K562 (cell line): ENCODE measurements around the gene LRRC38. TPM values are rescaled to one million over a fixed set of nuclear protein-coding genes. Genes with fewer than 3 reads are reported as not detected.

Experiments used
- ATAC-seq: fragments of 200-7000 bp; cut with Tn5 transposase; 3 replicates; pipeline ENCODE4 v1.9.1; 2020; ENCODE audit warnings: moderate library complexity
- BruUV-seq: library from RNA; stranded (reverse); fragments of 400-500 nt; replicated peaks from 2 replicates; lab custom pipeline; 2021; lab: Mats Ljungman, UMichigan
- CTCF ChIA-PET: fragments of 300-600 bp; formaldehyde crosslinking; extraction: SDS; loops from one replicate; lab custom pipeline; 2021; ENCODE audit warnings: low intra/inter-chr PET ratio; lab: Yijun Ruan, JAX
- POLR2A ChIA-PET: fragments of 300-600, 350-650 bp; sonication (Branson Sonifier 250); formaldehyde crosslinking; extraction: SDS; loops from one replicate; lab custom pipeline; 2021; ENCODE audit warnings: antibody characterized with exemption, inconsistent platforms; lab: Yijun Ruan, JAX
- DNase-seq, 4 experiments: peaks; one replicate each; pipeline versions ENCODE4 v3.0.0 to v3.0.0-alpha.2; 2011 to 2018; ENCODE audit warnings: low spot score in 3 of 4, mixed read lengths in 3 of 4; ENCODE audit errors: extremely low read depth in 1 of 4
- FAIRE-seq: peaks from 2 replicates; lab custom pipeline; 2011; peaks lifted over from hg19 to GRCh38; lab: Jason Lieb, UNC
- H2AFZ ChIP-seq: 2 replicates; pipeline ENCODE4 v1.6.0; 2011; ENCODE audit warnings: low read depth, low read length, control low read depth, inconsistent platforms
- H3K27ac ChIP-seq: fragments of 200-600 bp; 3 replicates; pipeline ENCODE4 v1.8.0; 2011; ENCODE audit warnings: low read depth, mild to moderate bottlenecking, control low read depth, inconsistent platforms, low read length, moderate library complexity, mixed read lengths; ENCODE audit errors: extremely low read depth
- H3K27me3 ChIP-seq, 2 experiments: fragments of 300-600 bp in 1 of 2; 2 replicates in 1 of 2; 3 replicates in 1 of 2; pipeline versions ENCODE4 v1.6.0 to v1.8.0; 2011; ENCODE audit warnings: inconsistent platforms in 2 of 2, low read length in 2 of 2, mild to moderate bottlenecking in 1 of 2, mixed read lengths in 1 of 2, moderate library complexity in 1 of 2; ENCODE audit not compliant: control insufficient read depth in 2 of 2, insufficient read depth in 2 of 2
- H3K36me3 ChIP-seq: fragments of 300-600 bp; 3 replicates; pipeline ENCODE4 v1.8.0; 2011; ENCODE audit warnings: mild to moderate bottlenecking, low read length, inconsistent platforms; ENCODE audit not compliant: control insufficient read depth, insufficient read depth
- H3K4me1 ChIP-seq, 2 experiments: fragments of 200-600 bp in 1 of 2; replicated peaks in 1 of 2; 2 replicates in 1 of 2; 3 replicates in 1 of 2; pipeline versions ENCODE4 v1.5.1 to v1.8.0; 2011; ENCODE audit warnings: inconsistent platforms in 2 of 2, low read length in 2 of 2, mild to moderate bottlenecking in 1 of 2, mixed read lengths in 1 of 2, moderate library complexity in 1 of 2; ENCODE audit not compliant: control insufficient read depth in 2 of 2, insufficient read depth in 2 of 2
- H3K4me2 ChIP-seq: 2 replicates; pipeline ENCODE4 v1.6.1; 2011; ENCODE audit warnings: low read length, control low read depth, inconsistent platforms, mixed read lengths; ENCODE audit not compliant: insufficient read depth
- H3K4me3 ChIP-seq: fragments of 200-600 bp; sonication (generic), shearing (Covaris generic); 2 replicates; pipeline ENCODE4 v1.5.1; 2016; ENCODE audit warnings: control low read depth, inconsistent platforms
- H3K79me2 ChIP-seq: fragments of 200-600 bp; 3 replicates; pipeline ENCODE4 v1.8.0; 2011; ENCODE audit warnings: low read length, inconsistent platforms; ENCODE audit not compliant: control insufficient read depth, insufficient read depth
- H3K9ac ChIP-seq, 2 experiments: 2 replicates each; pipeline versions ENCODE4 v1.6.0 to v1.6.1; 2011; ENCODE audit warnings: low read depth in 2 of 2, low read length in 2 of 2, control low read depth in 1 of 2, inconsistent platforms in 1 of 2, mild to moderate bottlenecking in 1 of 2, mixed read lengths in 1 of 2; ENCODE audit not compliant: insufficient read depth in 1 of 2
- H3K9me1 ChIP-seq: one replicate; pipeline ENCODE4 v1.6.0; 2011; ENCODE audit warnings: inconsistent platforms, mild to moderate bottlenecking, low read length, moderate library complexity; ENCODE audit not compliant: control insufficient read depth, insufficient read depth
- H3K9me3 ChIP-seq: replicated peaks from 2 replicates; pipeline ENCODE4 v1.5.1; 2011; ENCODE audit warnings: low read depth, low read length, inconsistent platforms; ENCODE audit not compliant: control insufficient read depth, insufficient read depth
- H4K20me1 ChIP-seq: replicated peaks from 2 replicates; pipeline ENCODE4 v1.6.1; 2011; ENCODE audit warnings: low read length, inconsistent platforms, mixed read lengths; ENCODE audit not compliant: control insufficient read depth, insufficient read depth
- ASH1L ChIP-seq: fragments of 450-650 bp; IDR thresholded peaks from 2 replicates; pipeline ENCODE4 v1.6.1; 2018; ENCODE audit warnings: borderline replicate concordance, mild to moderate bottlenecking, low read depth; ENCODE audit not compliant: partially characterized antibody
- DIDO1 ChIP-seq: fragments of 450-650 bp; IDR thresholded peaks from 2 replicates; pipeline ENCODE4 v1.6.1; 2016; ENCODE audit warnings: low read depth, missing biosample characterization, missing genetic modification characterization
- GABPA ChIP-seq: fragments of 200-800 bp; sonication (Bioruptor generic); conservative IDR thresholded peaks from 2 replicates; pipeline ENCODE4 v1.6.1; 2016; ENCODE audit warnings: low read depth, missing genetic modification characterization, missing compliant biosample characterization
- HNRNPLL ChIP-seq: fragments of 200-400 bp; formaldehyde crosslinking; IDR thresholded peaks from 2 replicates; pipeline ENCODE4 v1.6.1; 2017; ENCODE audit warnings: low read length, low read depth, mild to moderate bottlenecking; ENCODE audit not compliant: poor library complexity, severe bottlenecking
- KAT8 ChIP-seq: fragments of 450-650 bp; IDR thresholded peaks from 2 replicates; pipeline ENCODE4 v1.6.1; 2016; ENCODE audit warnings: low read depth, mild to moderate bottlenecking
- KDM1A ChIP-seq, 2 experiments: fragments of 450-650 bp; IDR thresholded peaks; 2 replicates each; pipeline ENCODE4 v1.6.1; 2016; ENCODE audit warnings: mild to moderate bottlenecking in 2 of 2
- MYC ChIP-seq, 2 experiments: fragments of 250-450 bp in 1 of 2; sonication (Bioruptor Pico) in 1 of 2; IDR thresholded peaks; 2 replicates each; pipeline versions ENCODE4 v1.5.1 to v1.6.1; 2012 to 2021; ENCODE audit warnings: low read depth in 2 of 2, borderline replicate concordance in 1 of 2, improper control_type of control experiment in 1 of 2, low read length in 1 of 2, mild to moderate bottlenecking in 1 of 2, moderate library complexity in 1 of 2
- NR2C1 ChIP-seq, 2 experiments: fragments of 450-650 bp; IDR thresholded peaks; 2 replicates each; pipeline ENCODE4 v1.6.1; 2017; ENCODE audit warnings: mild to moderate bottlenecking in 2 of 2, antibody characterized with exemption in 1 of 2, inconsistent platforms in 1 of 2, missing compliant biosample characterization in 1 of 2, missing genetic modification characterization in 1 of 2
- NR2C2 ChIP-seq, 2 experiments: fragments of 200-800 bp in 1 of 2; sonication (Bioruptor generic) in 1 of 2; sonication (generic) in 1 of 2; formaldehyde crosslinking in 1 of 2; IDR thresholded peaks; 2 replicates each; pipeline versions ENCODE4 v1.6.1 to v1.8.0; 2016 to 2022; ENCODE audit warnings: mild to moderate bottlenecking in 1 of 2, missing compliant biosample characterization in 1 of 2, missing genetic modification characterization in 1 of 2, missing genetic modification reagents in 1 of 2
- PPARD ChIP-seq: fragments of 250-450 bp; sonication (Bioruptor Pico); IDR thresholded peaks from 2 replicates; pipeline ENCODE4 v1.8.0; 2022; ENCODE audit warnings: inconsistent platforms, mild to moderate bottlenecking, moderate library complexity
- RBM25 ChIP-seq: fragments of 200-400 bp; formaldehyde crosslinking; IDR thresholded peaks from 2 replicates; pipeline ENCODE4 v1.6.1; 2018; ENCODE audit warnings: low read length, low read depth, moderate library complexity; ENCODE audit not compliant: severe bottlenecking
- RUNX1 ChIP-seq: sonication (generic); IDR thresholded peaks from 2 replicates; pipeline ENCODE4 v1.6.1; 2016; ENCODE audit warnings: antibody characterized with exemption, low read depth
- ZNF232 ChIP-seq: sonication (generic); formaldehyde crosslinking; IDR thresholded peaks from 2 replicates; pipeline ENCODE4 v1.8.0; 2022; ENCODE audit warnings: mild to moderate bottlenecking, missing genetic modification reagents
- ZZZ3 ChIP-seq: fragments of 450-650 bp; IDR thresholded peaks from 2 replicates; pipeline ENCODE4 v1.6.1; 2016; ENCODE audit warnings: antibody characterized with exemption, mild to moderate bottlenecking, moderate library complexity
- WGBS: fragments of 100-300 bp; shearing (Covaris generic); methylation state at CpG from one replicate; pipeline ENCODE4 v1.1.6; 2016; ENCODE audit warnings: low coverage, mixed read lengths; ENCODE audit not compliant: insufficient coverage; ENCODE audit errors: missing lambda C conversion rate; 5-methylcytosine and 5-hydroxymethylcytosine counted together
- in situ Hi-C: fragments of 300-500 bp; cut with MboI; formaldehyde crosslinking; loops from 4 replicates; pipeline ENCODE4 v1.15.0; 2018; ENCODE audit warnings: inconsistent platforms, mixed read lengths
- intact Hi-C: fragments of 100-400 bp; cut with micrococcal nuclease; formaldehyde crosslinking; loops from 2 replicates; pipeline ENCODE4 v1.14.2; 2022
- polyA plus RNA-seq, 8 experiments: library from polyadenylated mRNA; depleted of rRNA in 4 of 8; stranded (reverse) in 5 of 8; unstranded in 3 of 8; fragments of >200 nt; fragmentation: Nextera tagmentation in 2 of 8; fragmentation: Illumina TruSeq in 1 of 8; extraction: Ambion mirVana in 2 of 8; extraction: Trizol in 1 of 8; gene quantifications; 2 replicates each; pipeline versions ENCODE4 v1.2.1 to v1.2.3, GENCODE V29; 2011 to 2014; ENCODE audit warnings: inconsistent platforms in 1 of 8, missing spikeins in 1 of 8
- total RNA-seq, 7 experiments: library from RNA; depleted of rRNA in 6 of 7; stranded (reverse); fragments of >200 nt in 6 of 7; fragmentation: Illumina TruSeq in 2 of 7; extraction: Trizol in 2 of 7; gene quantifications; 2 replicates each; pipeline versions ENCODE4 v1.2.1 to v1.2.3, GENCODE V29; 2011 to 2021; ENCODE audit warnings: low replicate concordance in 1 of 7
- TF ChIP-seq, protein P1 (sequence below), 2 experiments: fragments of 450-650 bp in 1 of 2; sonication (generic) in 1 of 2; formaldehyde crosslinking in 1 of 2; IDR thresholded peaks in 1 of 2; conservative IDR thresholded peaks in 1 of 2; 2 replicates each; pipeline versions ENCODE4 v1.6.1 to v1.8.1; 2016 to 2023; ENCODE audit warnings: mild to moderate bottlenecking in 2 of 2, moderate library complexity in 2 of 2, inconsistent platforms in 1 of 2, missing genetic modification reagents in 1 of 2
- TF ChIP-seq, protein P2 (sequence below): fragments of 450-650 bp; formaldehyde crosslinking; IDR thresholded peaks from 2 replicates; pipeline ENCODE4 v1.4.0; 2020; ENCODE audit warnings: mild to moderate bottlenecking
- TF ChIP-seq, protein P3 (sequence below), 3 experiments: IDR thresholded peaks in 2 of 3; conservative IDR thresholded peaks in 1 of 3; 2 replicates each; pipeline ENCODE4 v1.5.1; 2011 to 2012; ENCODE audit warnings: low read length in 3 of 3, mild to moderate bottlenecking in 3 of 3, control low read depth in 2 of 3, improper control_type of control experiment in 1 of 3, inconsistent platforms in 1 of 3, low read depth in 1 of 3, mixed read lengths in 1 of 3, moderate library complexity in 1 of 3; ENCODE audit not compliant: insufficient read depth in 2 of 3

LRRC38 gene
- total and polyA plus RNA-seq, 9 of the 15 experiments (the other 6 are each of a cell fraction or from before 2014, with no cell fraction given), result not detected

DNA sequence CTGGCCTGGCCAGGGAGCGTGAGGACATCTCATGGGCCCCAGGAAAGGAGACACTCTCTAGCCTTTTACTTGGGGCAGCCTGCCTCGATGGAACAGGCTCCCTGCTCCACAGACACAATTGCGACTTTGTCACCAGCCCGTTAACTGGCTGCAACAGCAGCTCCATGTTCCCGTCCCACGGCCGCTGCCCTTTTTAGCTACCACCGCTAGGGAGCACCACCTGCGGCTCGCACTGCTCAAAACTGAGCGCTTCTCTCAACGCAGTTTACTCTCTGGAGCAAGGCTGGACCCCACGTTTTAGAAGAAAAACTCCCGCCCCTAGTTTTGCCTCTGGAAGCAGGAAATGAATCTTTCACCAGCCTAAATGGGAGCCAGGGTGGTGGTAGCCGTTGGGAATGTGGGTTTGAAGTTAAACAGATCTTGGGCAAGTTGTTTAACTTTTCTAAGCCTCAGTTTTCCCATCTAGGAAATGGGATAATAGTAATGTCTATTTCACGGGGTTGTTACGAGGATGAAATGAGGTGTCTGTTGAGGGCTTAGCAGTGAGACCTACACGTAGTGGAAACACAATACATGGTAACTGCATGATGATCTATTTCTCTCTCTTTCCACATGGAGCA, 3.5 kb upstream of the LRRC38 start:
- peak; percentile 86 for ATAC-seq
- ChIA-PET POLR2A (interaction anchor here (1.3 kb wide), 1 partner anchor 13 kb away, joined by 6 read pairs; no protein-coding TSS in a partner anchor), CTCF (no interaction called here)
- Histone ChIP-seq H3K4me3 (no peak overlapping the region), H3K9me3 (no peaks in the 10 kb centered on the region; the same call in 1 of the 2 replicates), H3K9me1 (no peaks in the 10 kb centered on the region), H3K36me3 (no peaks in the 10 kb centered on the region), H2AFZ (no peak overlapping the region), H3K4me2 (no peak overlapping the region), H3K4me1 (peaks cover 0 to 5% of the 10 kb centered on the region in 2 experiments; a peak in 1 of 5 replicates), H3K27me3 (peaks cover 8 to 54% of the 10 kb centered on the region in 2 experiments), H4K20me1 (no peaks in the 10 kb centered on the region), H3K79me2 (no peaks in the 10 kb centered on the region), H3K9ac (no peak overlapping the region), H3K27ac (no peak overlapping the region)
- no TSS peak for BruUV-seq
- intact Hi-C loops, result no loop called here
- 0% methylated on average over 18 of the region's 18 CpGs for WGBS
- peak; percentile 66 for FAIRE-seq
- DNase-seq, result peak; percentile 34 to 45 (median 40)
- in situ Hi-C loops, result no loop called here
- TF ChIP-seq PPARD (CRISPR knock-in tag) (no peak), HNRNPLL (peak; percentile 36), DIDO1 (no peak), KAT8 (no peak), NR2C1 (IDR thresholded peaks at IDR 0.05) (no peak), NR2C1 (tag; IDR thresholded peaks at IDR 0.05) (no peak), RUNX1 (no peak), ZZZ3 (no peak), RBM25 (peak; percentile 74), ZNF232 (no peak), NR2C2 (CRISPR knock-in tag; IDR thresholded peaks at IDR 0.05) (no peak), NR2C2 (tag; IDR thresholded peaks at IDR 0.05) (no peak), MYC (IDR thresholded peaks at IDR 0.05; ENCODE audit: low read depth, low read length) (no peak), MYC (CRISPR knock-in tag; IDR thresholded peaks at IDR 0.05; ENCODE audit: borderline replicate concordance, low read depth) (no peak), ASH1L (no peak), KDM1A (IDR thresholded peaks at IDR 0.05) (peak in 1 of 2 experiments; percentile 83; a peak in 3 of 4 replicates), GABPA (tag) (no peak)
- TF ChIP-seq, protein P1, sequence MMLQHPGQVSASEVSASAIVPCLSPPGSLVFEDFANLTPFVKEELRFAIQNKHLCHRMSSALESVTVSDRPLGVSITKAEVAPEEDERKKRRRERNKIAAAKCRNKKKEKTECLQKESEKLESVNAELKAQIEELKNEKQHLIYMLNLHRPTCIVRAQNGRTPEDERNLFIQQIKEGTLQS (IDR thresholded peaks at IDR 0.05), result no peak
- TF ChIP-seq, protein P1 (CRISPR knock-in tag; conservative IDR thresholded peaks at IDR 0.05), result no peak
- TF ChIP-seq, protein P2, sequence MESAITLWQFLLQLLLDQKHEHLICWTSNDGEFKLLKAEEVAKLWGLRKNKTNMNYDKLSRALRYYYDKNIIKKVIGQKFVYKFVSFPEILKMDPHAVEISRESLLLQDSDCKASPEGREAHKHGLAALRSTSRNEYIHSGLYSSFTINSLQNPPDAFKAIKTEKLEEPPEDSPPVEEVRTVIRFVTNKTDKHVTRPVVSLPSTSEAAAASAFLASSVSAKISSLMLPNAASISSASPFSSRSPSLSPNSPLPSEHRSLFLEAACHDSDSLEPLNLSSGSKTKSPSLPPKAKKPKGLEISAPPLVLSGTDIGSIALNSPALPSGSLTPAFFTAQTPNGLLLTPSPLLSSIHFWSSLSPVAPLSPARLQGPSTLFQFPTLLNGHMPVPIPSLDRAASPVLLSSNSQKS (CRISPR knock-in tag), result no peak
- TF ChIP-seq, protein P3, sequence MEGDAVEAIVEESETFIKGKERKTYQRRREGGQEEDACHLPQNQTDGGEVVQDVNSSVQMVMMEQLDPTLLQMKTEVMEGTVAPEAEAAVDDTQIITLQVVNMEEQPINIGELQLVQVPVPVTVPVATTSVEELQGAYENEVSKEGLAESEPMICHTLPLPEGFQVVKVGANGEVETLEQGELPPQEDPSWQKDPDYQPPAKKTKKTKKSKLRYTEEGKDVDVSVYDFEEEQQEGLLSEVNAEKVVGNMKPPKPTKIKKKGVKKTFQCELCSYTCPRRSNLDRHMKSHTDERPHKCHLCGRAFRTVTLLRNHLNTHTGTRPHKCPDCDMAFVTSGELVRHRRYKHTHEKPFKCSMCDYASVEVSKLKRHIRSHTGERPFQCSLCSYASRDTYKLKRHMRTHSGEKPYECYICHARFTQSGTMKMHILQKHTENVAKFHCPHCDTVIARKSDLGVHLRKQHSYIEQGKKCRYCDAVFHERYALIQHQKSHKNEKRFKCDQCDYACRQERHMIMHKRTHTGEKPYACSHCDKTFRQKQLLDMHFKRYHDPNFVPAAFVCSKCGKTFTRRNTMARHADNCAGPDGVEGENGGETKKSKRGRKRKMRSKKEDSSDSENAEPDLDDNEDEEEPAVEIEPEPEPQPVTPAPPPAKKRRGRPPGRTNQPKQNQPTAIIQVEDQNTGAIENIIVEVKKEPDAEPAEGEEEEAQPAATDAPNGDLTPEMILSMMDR (IDR thresholded peaks at IDR 0.05 in 2 of 3, conservative IDR thresholded peaks at IDR 0.05 in 1 of 3; ENCODE audit: insufficient read depth in 2 of 3, low read depth in 1 of 3, low read length in 3 of 3), result peak; percentile 39 to 58 (median 57)
